GM12878 (cell line): ENCODE measurements around the gene OGFOD3. TPM values are rescaled to one million over a fixed set of nuclear protein-coding genes. Genes with fewer than 3 reads are reported as not detected.

Experiments used
- ATAC-seq: fragments of 200-7000 bp; cut with Tn5 transposase; 3 replicates; pipeline ENCODE4 v1.9.1; 2020; ENCODE audit warnings: mild to moderate bottlenecking, moderate library complexity
- BruUV-seq: library from RNA; stranded (reverse); fragments of 400-500 nt; replicated peaks from 2 replicates; lab custom pipeline; 2021; lab: Mats Ljungman, UMichigan
- CTCF ChIA-PET: fragments of 300-600 bp; sonication (Branson Sonifier 250); formaldehyde crosslinking; extraction: SDS; loops from one replicate; lab custom pipeline; 2021; ENCODE audit warnings: inconsistent platforms; lab: Yijun Ruan, JAX
- POLR2A ChIA-PET: fragments of 350-600 bp; formaldehyde crosslinking; extraction: SDS; loops from one replicate; lab custom pipeline; 2021; ENCODE audit warnings: inconsistent platforms; lab: Charles Lee
- RAD21 ChIA-PET: fragments of 300-600 bp; sonication (Branson Sonifier 250); formaldehyde crosslinking; loops from one replicate; lab custom pipeline; 2023; ENCODE audit warnings: antibody characterized with exemption; ENCODE audit not compliant: unreplicated experiment; lab: Charles Lee
- SMC1A ChIA-PET: fragments of 300-600 bp; sonication (Branson Sonifier 250); formaldehyde crosslinking; loops from one replicate; lab custom pipeline; 2023; ENCODE audit not compliant: unreplicated experiment, uncharacterized antibody; lab: Charles Lee
- DNase-seq: peaks from one replicate; pipeline ENCODE4 v3.0.0-alpha.2; 2011; ENCODE audit warnings: low read depth, low spot score
- FAIRE-seq: peaks from 3 replicates; lab custom pipeline; 2011; peaks lifted over from hg19 to GRCh38; lab: Jason Lieb, UNC
- H2AFZ ChIP-seq: 2 replicates; pipeline ENCODE4 v1.6.0; 2011; ENCODE audit warnings: low read depth, low read length, control low read depth; ENCODE audit not compliant: control insufficient read depth
- H3K27ac ChIP-seq: 2 replicates; pipeline ENCODE4 v1.5.1; 2011; ENCODE audit warnings: control low read depth; ENCODE audit not compliant: control insufficient read depth, insufficient read depth
- H3K27me3 ChIP-seq, 2 experiments: replicated peaks in 1 of 2; 2 replicates each; pipeline versions ENCODE4 v1.6.0 to v1.6.1; 2011; ENCODE audit warnings: low read length in 1 of 2; ENCODE audit not compliant: control insufficient read depth in 2 of 2, insufficient read depth in 2 of 2
- H3K36me3 ChIP-seq, 2 experiments: 2 replicates each; pipeline ENCODE4 v1.5.1; 2011; ENCODE audit warnings: low read length in 1 of 2; ENCODE audit not compliant: control insufficient read depth in 2 of 2, insufficient read depth in 2 of 2
- H3K4me1 ChIP-seq: 2 replicates; pipeline ENCODE4 v1.6.1; 2011; ENCODE audit warnings: mild to moderate bottlenecking, low read length, moderate library complexity, mixed read lengths; ENCODE audit not compliant: control insufficient read depth, insufficient read depth
- H3K4me2 ChIP-seq: 2 replicates; pipeline ENCODE4 v1.6.0; 2011; ENCODE audit warnings: control low read depth; ENCODE audit not compliant: control insufficient read depth, insufficient read depth
- H3K4me3 ChIP-seq: fragments of 200-600 bp; sonication (generic); 2 replicates; pipeline ENCODE4 v1.5.1; 2016
- H3K79me2 ChIP-seq: 2 replicates; pipeline ENCODE4 v1.6.0; 2011; ENCODE audit warnings: low read length; ENCODE audit not compliant: control insufficient read depth, insufficient read depth
- H3K9ac ChIP-seq: 2 replicates; pipeline ENCODE4 v1.8.0; 2011; ENCODE audit warnings: low read length, control low read depth, mixed read lengths; ENCODE audit not compliant: control insufficient read depth, insufficient read depth
- H3K9me3 ChIP-seq: replicated peaks from 3 replicates; pipeline ENCODE4 v1.5.1; 2011; ENCODE audit warnings: mild to moderate bottlenecking, low read length; ENCODE audit not compliant: control insufficient read depth, insufficient read depth
- H4K20me1 ChIP-seq: 2 replicates; pipeline ENCODE4 v1.6.0; 2011; ENCODE audit not compliant: control insufficient read depth, insufficient read depth
- CHD2 ChIP-seq: IDR thresholded peaks from 2 replicates; pipeline ENCODE4 v1.6.1; 2011; ENCODE audit warnings: low read depth, low read length, improper control_type of control experiment, borderline replicate concordance
- DPF2 ChIP-seq: fragments of 450-650 bp; IDR thresholded peaks from 2 replicates; pipeline ENCODE4 v1.6.1; 2017; ENCODE audit warnings: mild to moderate bottlenecking
- EZH2 ChIP-seq: IDR thresholded peaks from 2 replicates; pipeline ENCODE4 v1.6.1; 2012; ENCODE audit warnings: low read depth, mild to moderate bottlenecking, control low read depth, inconsistent platforms, low read length, borderline replicate concordance; ENCODE audit not compliant: control insufficient read depth
- MTA2 ChIP-seq: fragments of 450-650 bp; IDR thresholded peaks from 2 replicates; pipeline ENCODE4 v1.6.1; 2016; ENCODE audit warnings: low read depth, mild to moderate bottlenecking, moderate library complexity
- NFYA ChIP-seq: IDR thresholded peaks from 2 replicates; pipeline ENCODE4 v1.6.1; 2011; ENCODE audit warnings: low read depth, mild to moderate bottlenecking, low read length, improper control_type of control experiment, borderline replicate concordance
- PKNOX1 ChIP-seq: fragments of 450-650 bp; IDR thresholded peaks from 2 replicates; pipeline ENCODE4 v1.6.1; 2016; ENCODE audit warnings: mild to moderate bottlenecking
- RBBP5 ChIP-seq: fragments of 200-600 bp; sonication (generic); conservative IDR thresholded peaks from 2 replicates; pipeline ENCODE4 v1.6.1; 2016
- SMARCA5 ChIP-seq: fragments of 450-650 bp; IDR thresholded peaks from 2 replicates; pipeline ENCODE4 v1.6.1; 2017; ENCODE audit warnings: mild to moderate bottlenecking
- TAF1 ChIP-seq: IDR thresholded peaks from 2 replicates; pipeline ENCODE4 v1.6.1; 2011; ENCODE audit warnings: mild to moderate bottlenecking, low read depth, low read length, borderline replicate concordance
- WGBS: methylation state at CpG from one replicate; pipeline ENCODE4 v1.1.6; 2016; ENCODE audit warnings: low lambda C conversion rate; ENCODE audit not compliant: insufficient replicate concordance, insufficient coverage; ENCODE audit errors: missing lambda C conversion rate; 5-methylcytosine and 5-hydroxymethylcytosine counted together
- in situ Hi-C: fragments of 300-500 bp; cut with MboI; formaldehyde crosslinking; loops from 9 replicates; pipeline ENCODE4 v1.14.3; 2018; ENCODE audit warnings: mixed read lengths
- intact Hi-C: fragments of 100-400 bp; cut with micrococcal nuclease; formaldehyde crosslinking; loops from one replicate; pipeline ENCODE4 v1.14.2; 2022; ENCODE audit not compliant: unreplicated experiment
- polyA plus RNA-seq, 11 experiments: library from polyadenylated mRNA; depleted of rRNA in 4 of 11; unstranded in 6 of 11; stranded (reverse) in 5 of 11; fragments of >200 nt; fragmentation: Nextera tagmentation in 4 of 11; fragmentation: Illumina TruSeq in 1 of 11; extraction: Ambion mirVana in 4 of 11; extraction: Trizol in 1 of 11; gene quantifications; 1 replicate in 1 of 11; 2 replicates in 10 of 11; pipeline versions ENCODE4 v1.2.1 to v1.2.3, GENCODE V29; 2011 to 2016; ENCODE audit warnings: inconsistent platforms in 2 of 11, missing spikeins in 2 of 11, low read depth in 1 of 11
- total RNA-seq, 4 experiments: library from RNA; depleted of rRNA in 3 of 4; stranded (reverse); fragments of >200 nt in 3 of 4; fragmentation: Illumina TruSeq in 1 of 4; extraction: Trizol in 1 of 4; gene quantifications; 2 replicates each; pipeline versions ENCODE4 v1.2.1 to v1.2.3, GENCODE V29; 2013 to 2021
- TF ChIP-seq, protein P1 (sequence below): fragments of 450-650 bp; IDR thresholded peaks from 2 replicates; pipeline ENCODE4 v1.6.1; 2017; ENCODE audit warnings: antibody characterized with exemption, mild to moderate bottlenecking, moderate library complexity

OGFOD3 gene
- total and polyA plus RNA-seq, 10 of the 15 experiments (the other 5 are each of a cell fraction or from before 2014, with no cell fraction given), result 0.48 to 28.4 (median 18.3) TPM

DNA sequence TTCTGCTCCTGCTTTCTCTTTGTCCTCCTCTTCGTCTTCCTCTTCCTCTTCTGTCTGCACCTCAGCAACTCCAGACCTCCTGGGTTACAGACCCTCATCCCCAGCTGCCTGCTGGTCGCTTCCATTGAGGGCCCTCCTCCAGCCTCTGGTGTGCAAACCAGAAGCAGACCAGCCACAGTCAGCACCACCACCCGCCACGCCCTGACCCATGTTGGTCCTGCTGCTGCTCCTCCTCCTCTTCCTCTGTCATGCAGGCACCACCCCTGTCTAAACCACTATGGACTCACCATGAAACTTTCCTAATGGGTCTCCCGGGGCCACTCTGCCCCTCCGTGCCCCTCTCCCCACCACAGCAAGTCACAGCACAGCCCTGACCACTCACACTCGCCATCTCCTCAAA is 11.4 kb upstream of the OGFOD3 start:
- ATAC-seq (no peak; the same call in 2 of the 3 replicates), DNase-seq (no peak), FAIRE-seq (no peak)
- RAD21 ChIA-PET, result no interaction called here
- Histone ChIP-seq H3K79me2 (no peaks in the 10 kb centered on the region), H3K4me2 (no peak overlapping the region), H4K20me1 (no peaks in the 10 kb centered on the region), H3K27ac (no peak overlapping the region), H3K9me3 (no peaks in the 10 kb centered on the region), H3K4me3 (no peak overlapping the region), H3K4me1 (peaks cover 3% of the 10 kb centered on the region), H3K27me3 (no peaks in the 10 kb centered on the region), H3K36me3 (no peaks in the 10 kb centered on the region), H2AFZ (no peak overlapping the region), H3K9ac (no peak overlapping the region)
- intact Hi-C loops (no loop called here), in situ Hi-C loops (no loop called here)
- CTCF ChIA-PET, result no interaction called here
- POLR2A ChIA-PET, result no interaction called here
- SMC1A ChIA-PET, result no interaction called here
- BruUV-seq, result no TSS peak
- TF ChIP-seq NFYA (no peak), DPF2 (no peak), RBBP5 (no peak), TAF1 (no peak), EZH2 (no peak), CHD2 (no peak), SMARCA5 (no peak), PKNOX1 (no peak), MTA2 (no peak)
- TF ChIP-seq, protein P1, sequence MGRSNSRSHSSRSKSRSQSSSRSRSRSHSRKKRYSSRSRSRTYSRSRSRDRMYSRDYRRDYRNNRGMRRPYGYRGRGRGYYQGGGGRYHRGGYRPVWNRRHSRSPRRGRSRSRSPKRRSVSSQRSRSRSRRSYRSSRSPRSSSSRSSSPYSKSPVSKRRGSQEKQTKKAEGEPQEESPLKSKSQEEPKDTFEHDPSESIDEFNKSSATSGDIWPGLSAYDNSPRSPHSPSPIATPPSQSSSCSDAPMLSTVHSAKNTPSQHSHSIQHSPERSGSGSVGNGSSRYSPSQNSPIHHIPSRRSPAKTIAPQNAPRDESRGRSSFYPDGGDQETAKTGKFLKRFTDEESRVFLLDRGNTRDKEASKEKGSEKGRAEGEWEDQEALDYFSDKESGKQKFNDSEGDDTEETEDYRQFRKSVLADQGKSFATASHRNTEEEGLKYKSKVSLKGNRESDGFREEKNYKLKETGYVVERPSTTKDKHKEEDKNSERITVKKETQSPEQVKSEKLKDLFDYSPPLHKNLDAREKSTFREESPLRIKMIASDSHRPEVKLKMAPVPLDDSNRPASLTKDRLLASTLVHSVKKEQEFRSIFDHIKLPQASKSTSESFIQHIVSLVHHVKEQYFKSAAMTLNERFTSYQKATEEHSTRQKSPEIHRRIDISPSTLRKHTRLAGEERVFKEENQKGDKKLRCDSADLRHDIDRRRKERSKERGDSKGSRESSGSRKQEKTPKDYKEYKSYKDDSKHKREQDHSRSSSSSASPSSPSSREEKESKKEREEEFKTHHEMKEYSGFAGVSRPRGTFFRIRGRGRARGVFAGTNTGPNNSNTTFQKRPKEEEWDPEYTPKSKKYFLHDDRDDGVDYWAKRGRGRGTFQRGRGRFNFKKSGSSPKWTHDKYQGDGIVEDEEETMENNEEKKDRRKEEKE, result no peak
- 26% methylated on average over 7 of the region's 7 CpGs for WGBS
